HUDEP-2 (cell line): ENCODE data around the gene VRK1.
A peak's percentile ranks its signal among the peaks of the same experiment; 100 is the strongest.

Source experiments
- DNase-seq, 76 experiments: peaks; one replicate each; lab custom pipeline; 2025; ENCODE audit not compliant: unreplicated experiment in 76 of 76; lab: John Stamatoyannopoulos, UW

The VRK1 gene

DNA sequence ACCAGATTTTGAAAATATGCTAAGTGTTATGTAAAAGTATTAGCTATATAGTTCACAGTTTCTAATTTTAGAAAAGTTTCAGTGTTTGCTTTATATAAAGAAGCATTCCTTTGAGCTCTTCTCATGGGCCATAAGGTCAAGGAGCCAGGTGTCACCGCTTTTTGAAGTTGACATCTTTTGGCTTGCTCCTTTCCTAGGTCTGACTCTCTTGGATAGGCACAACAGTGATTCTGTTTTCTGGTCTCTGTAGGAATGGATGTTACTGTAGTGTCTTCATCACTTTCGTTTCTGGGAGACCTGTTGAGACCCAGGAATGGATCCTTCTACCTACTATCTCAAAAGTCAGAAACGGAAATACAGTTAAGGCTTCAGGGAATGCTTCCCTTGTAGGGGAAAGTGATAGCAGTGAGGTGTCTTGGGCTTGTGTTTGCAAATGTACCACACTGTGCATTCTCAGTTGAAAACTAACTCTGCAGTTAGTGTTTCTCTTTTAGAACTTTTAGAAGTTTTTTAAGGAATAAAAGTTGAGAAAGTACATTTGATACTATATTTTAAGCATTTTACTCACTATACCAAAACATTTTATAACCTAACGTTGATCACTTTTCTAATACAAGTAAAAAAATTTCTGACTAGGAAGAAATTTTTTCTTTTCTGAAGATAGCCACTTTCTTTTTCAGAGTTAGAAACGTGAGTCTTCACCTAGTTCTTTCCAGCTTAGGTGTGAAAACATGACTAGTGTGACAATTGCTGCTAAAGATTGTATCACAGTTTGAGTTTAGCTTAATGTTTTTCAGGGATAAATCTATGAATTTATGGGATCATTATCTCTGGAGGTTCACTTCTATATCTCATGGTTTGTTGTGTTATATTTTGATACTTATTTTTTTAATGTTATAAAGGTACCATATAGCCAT, 20.8 kb downstream of the VRK1 start:
- no peak for DNase-seq

DNA sequence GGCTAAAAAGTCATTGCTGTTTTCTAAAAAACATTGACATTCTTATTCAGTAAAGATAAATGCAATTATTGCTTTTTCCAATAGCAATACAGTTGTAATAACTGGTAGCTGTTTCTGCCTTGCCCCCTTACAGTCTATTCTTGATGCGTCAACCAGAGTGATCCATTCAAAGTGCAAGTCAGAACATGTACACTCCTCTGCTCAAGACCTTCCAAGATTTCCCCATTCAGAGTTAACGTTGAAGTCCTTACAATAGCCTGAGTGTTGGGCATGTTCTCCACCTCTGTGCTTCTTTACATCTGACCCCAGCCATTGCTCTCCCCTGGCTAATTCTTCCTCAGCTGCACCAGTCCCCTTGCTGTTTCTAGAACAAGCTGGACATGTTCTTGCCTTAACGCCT, 24.3 kb downstream of the VRK1 start:
- no peak for DNase-seq

DNA sequence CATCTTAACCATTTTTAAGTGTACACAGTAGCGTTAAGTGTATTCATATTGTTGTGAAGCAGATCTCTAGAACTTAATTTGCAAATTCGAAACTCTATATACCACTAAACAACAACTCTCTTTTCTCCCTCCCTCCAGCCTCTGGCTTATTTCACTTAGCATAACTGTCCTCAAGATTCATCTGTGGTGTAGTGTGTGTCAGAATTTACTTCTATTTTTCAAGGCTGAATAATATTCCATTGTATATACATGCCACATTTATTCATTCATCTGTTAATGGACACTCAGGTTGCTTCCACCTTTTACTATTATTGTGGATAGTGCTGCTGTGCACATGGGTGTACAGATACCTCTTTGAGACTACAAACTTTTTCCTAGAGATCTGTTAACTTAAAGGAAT, 26.5 kb downstream of the VRK1 start:
- DNase-seq: no peak

DNA sequence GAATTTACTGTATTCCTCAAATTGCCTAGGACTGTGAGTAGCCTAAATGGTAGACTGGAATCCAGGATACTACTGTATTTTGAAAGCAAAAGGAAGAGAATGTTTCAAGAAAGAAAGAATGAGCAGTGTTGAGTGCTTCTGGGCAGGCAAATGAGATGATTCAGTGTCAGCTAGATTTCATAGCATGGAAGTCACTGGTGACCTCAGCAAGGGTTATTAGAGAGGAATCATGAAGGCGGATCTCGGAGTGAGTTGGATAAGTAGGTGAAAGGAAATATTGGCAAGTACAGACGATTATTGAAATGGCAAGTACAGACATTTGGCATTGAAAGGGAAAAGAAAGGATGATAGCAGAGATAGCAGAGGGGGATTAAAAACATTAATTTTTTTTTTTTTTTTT, 27.1 kb downstream of the VRK1 start:
- no peak for DNase-seq

DNA sequence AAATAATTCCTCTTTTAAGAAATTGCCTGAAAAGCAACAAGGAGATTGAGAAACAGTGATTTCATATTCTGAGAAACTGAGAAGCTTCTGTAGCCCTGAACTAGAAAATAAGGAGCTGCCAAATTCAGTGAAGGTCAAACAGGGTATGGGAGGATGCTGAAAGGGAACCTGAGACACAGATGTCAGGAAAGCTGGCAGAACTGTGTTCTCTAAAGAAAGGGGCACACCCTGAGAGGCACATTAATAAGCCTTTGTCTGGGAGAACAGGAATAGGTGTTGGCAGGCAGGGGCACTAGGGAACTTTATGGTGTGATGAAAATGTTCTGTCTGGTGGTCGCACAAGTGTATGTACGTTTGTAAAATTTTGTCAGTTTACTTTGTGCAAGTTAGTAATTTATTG, 29.6 kb downstream of the VRK1 start:
- no peak for DNase-seq

DNA sequence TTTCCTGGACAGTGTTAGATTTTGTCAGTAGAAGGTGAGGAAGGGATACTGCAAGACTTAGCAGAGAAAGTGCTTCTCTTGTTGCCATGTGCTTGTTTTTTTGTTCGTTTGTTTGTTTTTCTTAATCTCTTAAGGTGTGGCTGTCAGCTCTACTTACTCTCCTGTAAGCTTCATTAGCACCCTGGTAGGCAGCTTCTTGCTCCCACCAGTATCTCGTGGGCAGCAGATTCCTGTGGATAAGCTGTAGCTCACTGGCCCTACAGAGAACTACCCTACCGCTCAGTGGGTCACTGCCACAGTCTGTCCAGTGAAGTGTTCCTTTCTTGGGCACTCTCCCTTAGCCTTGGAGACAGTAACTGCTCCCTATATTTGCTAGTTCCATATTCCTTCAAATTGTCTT, 30.1 kb downstream of the VRK1 start:
- no peak for DNase-seq

DNA sequence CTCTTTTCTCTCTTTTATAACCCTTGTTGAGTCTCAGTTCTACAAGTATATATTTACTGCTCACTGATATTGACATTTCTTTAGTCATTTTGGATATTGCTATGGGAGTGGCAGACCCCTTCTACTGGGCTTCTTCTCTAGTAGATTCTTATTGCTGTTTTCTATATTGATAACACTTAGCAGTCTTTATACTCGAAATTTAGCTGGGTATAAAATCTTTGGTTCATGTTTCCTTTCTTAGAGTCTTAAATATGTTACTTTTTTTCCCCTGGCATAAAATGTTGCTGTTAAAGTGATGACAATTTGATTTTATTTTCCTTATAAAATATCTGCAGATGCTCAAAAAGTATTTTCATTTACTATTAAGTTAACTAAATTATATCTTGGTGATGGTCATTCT, 32.6 kb downstream of the VRK1 start:
- DNase-seq: no peak

DNA sequence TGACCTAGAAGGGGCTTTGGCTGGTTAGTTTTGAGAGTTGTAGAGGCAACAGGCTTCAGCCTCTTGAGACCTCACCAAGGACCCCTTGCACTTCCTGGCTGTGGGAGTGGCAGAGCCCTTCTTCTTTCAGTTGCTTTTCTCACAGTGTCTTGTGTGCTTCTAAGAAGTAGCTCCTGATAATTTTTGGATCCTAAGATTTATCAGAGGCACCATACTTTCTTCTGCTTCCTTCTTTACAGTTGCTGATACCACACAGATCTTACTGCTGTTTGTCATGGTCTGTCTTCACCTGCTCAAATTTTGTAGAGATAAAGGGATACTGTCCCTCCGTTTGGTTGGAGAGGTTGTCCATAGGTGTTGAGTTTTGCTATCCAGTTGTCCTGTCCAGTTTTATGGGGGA, 33.8 kb downstream of the VRK1 start:
- DNase-seq: peak in 1 of 76 experiments; percentile 18

DNA sequence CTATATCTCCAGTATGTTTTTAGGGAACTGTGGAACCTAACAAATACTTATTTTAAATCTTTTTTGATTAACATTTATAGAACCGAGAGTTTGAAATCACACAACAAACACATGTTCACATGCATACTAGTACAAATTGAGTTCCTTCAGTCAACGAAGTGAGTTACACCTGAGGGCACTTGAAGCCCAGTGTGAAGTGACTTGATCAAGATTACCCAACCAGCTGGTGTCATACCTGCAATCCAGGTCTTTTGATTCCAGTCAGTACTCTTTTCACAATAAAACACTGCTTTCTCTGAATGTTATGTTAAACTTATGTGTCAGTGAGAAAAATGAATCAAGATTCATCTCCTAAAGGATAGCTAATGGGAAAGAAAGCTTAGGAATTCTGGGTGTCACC, 35.2 kb downstream of the VRK1 start:
- DNase-seq: no peak

DNA sequence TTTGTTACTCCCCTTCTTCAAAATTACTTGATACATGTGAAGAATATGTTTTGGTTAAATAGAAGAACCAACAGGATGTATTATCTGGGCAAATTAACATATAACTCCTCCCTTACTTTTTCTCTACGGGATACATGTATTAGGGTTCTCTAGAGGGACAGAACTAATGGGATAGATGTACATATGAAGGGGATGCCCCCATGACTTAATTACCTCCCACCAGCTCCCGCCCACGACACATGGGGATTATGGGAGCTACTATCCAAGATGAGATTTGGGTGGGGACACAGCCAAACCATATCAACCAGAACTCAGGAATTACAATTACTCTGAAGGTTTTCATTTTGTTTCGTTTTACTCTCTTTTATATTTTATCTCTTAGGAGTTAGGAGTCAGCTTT, 41.3 kb downstream of the VRK1 start:
- DNase-seq: no peak

DNA sequence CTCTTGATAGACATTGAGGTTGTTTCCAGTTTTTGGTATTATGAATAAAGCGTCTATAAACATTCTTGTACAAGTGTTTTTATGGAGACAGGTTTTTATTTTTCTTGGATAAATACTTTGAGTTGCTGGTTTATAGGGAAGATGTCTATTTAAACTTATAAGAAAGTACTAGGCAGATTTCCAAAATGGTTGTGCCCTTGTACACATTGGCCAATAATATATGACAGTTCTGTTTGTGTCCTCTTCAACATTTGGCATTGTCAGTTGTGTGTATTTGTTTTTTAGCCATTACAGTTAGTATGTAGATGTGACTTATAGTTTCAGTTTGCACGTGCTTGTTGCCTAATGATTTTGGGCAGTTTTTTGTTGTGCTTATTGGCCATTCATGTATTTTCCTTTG, 42.1 kb downstream of the VRK1 start:
- no peak for DNase-seq

DNA sequence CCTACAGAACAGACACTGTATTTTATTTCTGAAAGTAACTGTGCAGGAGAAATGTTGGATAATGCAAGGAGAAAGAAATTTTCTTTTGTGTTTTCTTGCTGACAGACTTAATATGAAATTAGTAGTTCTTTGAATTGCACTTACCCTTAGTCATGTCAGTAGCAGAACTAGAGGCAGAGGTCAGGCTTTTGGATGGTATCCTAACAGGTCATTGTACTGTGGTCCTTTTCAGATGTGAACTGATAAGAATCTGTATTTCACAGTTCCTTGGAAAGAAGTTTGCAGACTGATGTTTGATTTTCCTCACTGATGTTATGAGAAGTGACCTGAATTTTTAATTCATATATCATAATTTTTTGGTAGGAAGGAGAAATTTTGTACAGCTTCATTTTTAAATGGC, 46.0 kb downstream of the VRK1 start:
- DNase-seq: no peak

DNA sequence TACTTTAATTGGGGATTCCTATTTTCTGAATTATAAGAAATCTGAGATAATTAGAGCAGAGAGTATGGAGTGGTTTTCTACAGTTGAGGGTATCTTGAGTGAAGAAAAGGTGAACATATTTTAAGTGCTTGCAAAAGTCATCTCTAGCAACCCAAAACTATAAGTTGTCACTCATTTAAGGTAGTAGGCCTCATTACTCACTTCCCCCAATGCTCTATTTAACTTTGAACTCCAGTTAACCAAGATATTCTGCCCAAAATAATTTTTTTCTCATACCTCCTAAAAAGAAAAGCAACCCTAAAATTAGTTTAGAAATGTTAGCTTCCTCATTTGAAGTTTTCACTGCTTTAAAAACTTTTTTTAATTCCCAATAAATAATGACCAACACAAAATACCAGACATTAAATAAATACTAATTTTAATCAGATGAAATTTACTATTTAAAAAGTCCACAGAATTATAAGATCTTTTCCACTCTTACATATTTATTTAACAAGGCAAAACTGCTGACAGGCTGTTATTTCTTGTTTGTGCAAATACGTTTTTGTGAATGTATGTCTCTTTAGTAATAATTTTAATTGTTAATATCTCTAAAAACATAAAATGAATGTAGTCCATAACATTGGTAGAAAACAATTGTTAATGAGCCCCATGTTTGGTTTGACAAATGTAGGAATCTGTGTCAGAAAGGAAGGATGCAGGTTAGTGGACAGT, 47.8 kb downstream of the VRK1 start:
- no peak for DNase-seq

DNA sequence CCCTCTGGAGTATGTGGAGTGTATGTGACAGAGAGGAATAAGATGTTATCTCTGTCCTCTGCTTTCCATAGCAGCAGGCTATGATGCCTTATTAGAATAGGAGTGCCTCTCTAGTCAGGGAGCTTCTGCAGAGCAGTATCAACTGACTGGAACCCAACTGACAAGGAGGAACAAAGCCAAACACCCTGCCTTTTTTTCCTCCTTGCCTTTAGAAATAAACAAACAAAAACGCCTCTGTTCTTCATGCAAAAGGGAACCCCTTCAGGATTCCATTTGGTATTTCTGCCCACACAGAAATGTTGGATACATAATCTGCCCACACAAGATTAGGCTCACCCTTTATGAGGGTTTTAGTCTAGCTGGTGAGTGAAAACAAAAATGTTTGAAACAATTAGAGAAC, 50.3 kb downstream of the VRK1 start:
- no peak for DNase-seq

DNA sequence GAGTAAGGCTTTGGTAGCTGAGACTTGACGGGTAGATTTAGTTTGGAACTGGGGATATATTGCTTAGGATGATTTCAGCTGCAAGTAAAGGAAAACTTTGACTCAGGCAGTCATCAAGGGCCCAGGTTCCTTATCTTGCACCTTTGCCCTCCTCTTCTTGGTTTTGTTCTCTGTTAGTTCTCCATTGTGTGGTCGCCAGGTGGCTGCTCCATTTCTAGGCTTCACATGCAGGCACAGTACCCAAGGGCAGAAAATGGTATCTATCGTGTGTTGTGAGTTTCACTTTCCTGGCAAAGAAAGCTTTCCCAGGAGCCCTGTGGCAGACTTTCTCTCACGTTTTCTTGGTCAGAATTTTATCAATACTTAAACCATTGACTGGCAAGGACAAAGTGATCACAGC, 50.8 kb downstream of the VRK1 start:
- DNase-seq: no peak

DNA sequence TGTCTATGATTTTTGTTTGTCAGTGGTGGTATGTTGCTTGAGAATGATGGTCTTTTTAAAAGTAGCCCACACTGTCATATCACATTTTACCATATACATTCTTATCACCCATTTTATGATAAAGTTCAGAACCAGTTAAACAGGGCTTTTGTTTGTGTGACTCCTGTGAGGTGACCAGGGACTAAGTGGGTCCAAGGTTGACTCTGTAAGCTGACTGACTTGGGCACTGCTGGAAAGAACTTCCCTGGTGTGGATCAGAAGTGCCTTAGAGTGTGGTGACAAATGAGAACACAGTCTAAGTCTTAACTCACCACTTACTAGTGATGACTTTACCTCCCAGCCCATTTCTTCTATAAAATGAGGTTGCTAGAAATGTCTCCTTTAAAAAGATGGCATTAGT, 52.6 kb downstream of the VRK1 start:
- DNase-seq: no peak

DNA sequence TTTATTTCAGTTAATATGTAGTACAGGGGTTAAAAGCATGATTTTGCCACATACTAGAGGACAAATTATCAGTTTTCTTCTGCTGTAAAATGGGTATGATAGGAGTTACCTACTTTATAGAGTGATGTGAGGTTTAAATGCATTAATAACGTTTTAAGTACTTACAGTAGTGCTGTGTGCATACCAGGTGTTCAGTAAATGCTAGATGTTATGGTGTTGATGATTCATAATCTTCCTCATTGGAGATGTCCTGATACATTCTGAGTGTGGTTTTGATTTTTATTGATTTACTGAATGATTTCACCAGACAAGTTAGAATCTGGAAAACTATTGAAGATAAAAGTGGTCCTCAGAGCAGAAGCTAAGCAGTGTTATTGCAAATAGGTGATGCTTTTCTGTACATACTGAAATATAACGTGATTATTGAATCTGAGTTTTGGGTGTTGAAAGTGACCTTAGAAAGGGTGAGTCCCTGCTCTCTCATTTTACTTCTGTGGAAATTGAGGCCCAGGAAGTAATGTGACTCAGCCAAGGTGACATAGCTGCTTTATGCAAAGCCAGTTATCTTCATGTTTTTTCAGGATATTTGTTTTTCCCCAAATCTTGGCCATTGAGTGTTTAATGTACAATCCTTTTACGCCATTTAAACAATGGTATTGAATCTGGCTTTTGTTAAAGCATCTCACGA, 54.7 kb downstream of the VRK1 start:
- DNase-seq: no peak

DNA sequence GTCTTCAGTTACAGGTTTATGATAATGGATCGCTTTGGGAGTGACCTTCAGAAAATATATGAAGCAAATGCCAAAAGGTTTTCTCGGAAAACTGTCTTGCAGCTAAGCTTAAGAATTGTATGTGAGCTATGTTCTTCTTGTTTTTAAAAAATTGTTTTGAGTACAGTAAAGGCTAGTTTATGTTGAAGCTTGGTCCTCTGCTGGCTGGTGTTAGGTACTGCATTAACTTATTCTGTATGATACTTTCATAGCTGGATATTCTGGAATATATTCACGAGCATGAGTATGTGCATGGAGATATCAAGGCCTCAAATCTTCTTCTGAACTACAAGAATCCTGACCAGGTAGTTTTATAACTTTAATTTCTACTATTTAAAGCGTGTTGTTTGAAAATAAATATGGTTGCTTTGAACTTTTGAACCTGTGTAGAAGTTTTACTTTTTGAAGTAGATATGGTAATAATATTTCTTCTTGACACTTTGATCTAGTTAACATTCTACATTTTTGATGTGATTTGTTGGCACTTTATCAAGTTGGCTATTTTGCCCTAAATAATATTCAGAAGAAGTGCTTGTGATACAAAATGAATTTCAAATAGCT, 55.7 kb downstream of the VRK1 start:
- DNase-seq: peak in 22 of 76 experiments; percentile 1 to 39 (median 18)

DNA sequence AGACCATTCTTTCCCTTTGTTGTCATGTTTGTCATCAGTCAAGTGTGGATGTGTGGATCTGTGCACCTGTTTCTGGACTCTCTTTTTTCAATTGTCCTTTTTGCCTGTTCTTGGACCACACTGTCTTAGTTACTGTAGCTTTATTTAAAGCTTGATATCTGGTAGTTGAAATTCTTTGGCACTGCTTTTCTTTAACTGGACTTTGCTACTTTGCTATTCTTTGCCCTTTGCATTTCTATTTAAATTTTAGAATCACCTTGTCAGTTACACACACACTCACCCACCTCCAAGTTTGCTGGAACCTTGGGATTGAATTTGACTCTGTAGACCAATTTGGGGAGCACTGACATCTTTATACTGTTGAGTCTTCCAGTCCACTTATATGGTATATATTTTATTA, 61.5 kb downstream of the VRK1 start:
- no peak for DNase-seq

DNA sequence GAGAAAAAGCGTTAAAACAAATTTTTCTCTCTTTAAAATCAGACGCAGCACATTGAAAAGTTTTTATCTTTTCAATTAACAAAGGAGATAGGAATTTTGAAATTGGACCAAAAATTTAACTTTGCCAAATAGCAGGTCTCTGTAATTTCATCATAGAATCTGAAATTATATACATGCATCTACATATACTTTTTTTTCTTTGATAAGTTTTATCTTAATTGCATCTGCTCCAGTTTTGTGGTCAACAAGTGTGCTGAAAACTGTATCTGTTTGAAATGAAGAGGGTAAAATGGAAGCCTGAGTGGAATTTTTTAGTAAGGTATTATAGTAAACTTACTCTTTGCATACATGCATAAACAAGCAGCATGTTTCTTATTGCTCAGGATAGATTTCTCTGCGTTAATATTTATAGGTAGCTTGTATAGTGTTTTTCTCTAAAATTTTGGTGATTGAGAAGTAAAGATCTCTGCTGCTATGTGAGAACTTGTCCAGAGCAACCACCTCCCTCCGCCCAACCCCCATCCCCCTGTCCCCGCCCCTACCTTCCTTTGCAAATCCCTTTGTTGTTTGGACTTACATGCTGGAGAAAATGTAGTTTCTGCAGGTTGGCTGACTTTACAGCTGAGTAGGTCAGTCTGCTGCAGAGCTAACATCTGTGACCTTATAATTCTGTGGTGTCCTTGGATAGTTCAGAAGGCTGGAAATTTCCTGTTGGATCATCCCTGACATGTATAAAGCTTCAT, 64.6 kb downstream of the VRK1 start:
- DNase-seq: no peak
